NB4 (cell line): ENCODE data around the gene GPX7.

Source experiments
- CTCF ChIP-seq: IDR thresholded peaks from one replicate; pipeline ENCODE4 v1.5.1; 2012; ENCODE audit warnings: low read depth, low read length
- MYC ChIP-seq: IDR thresholded peaks from 2 replicates; pipeline ENCODE4 v1.6.1; 2011; ENCODE audit warnings: low read depth, low read length
- POLR2A ChIP-seq: IDR thresholded peaks from 2 replicates; pipeline ENCODE4 v1.6.1; 2011; ENCODE audit warnings: mild to moderate bottlenecking; ENCODE audit not compliant: insufficient read length; ENCODE audit errors: extremely low read depth

GRCh38 chr1:52641307-52641706 lies 39.1 kb downstream of the GPX7 start:
- TF ChIP-seq CTCF (no peak), MYC (no peak), POLR2A (no peak)
